Activated naive CD8-positive, alpha-beta T cell treated with anti-CD3 and anti-CD28 coated beads, Interleukin-2, amount 50 U/mL, for 24 hours (primary cell): Measurements from ENCODE around the gene SLC25A17.
"Not testable (repeated sequence)": the region's sequence is repeated elsewhere in the genome, so short reads cannot be mapped to it uniquely, and the experiment has no call there.

Experiments
- ATAC-seq: fragments of 150-1000 bp; cut with Tn5 transposase; one replicate; pipeline ENCODE4 v1.10.0; 2021
- DNase-seq: peaks from one replicate; pipeline ENCODE4 v3.0.0; 2021
- H3K27ac Mint-ChIP-seq: one replicate; pipeline ENCODE4 v1.8.0; 2021; ENCODE audit warnings: mild to moderate bottlenecking, mixed read lengths
- H3K27me3 Mint-ChIP-seq: one replicate; pipeline ENCODE4 v1.8.0; 2021; ENCODE audit warnings: mixed read lengths
- H3K36me3 Mint-ChIP-seq: one replicate; pipeline ENCODE4 v1.8.0; 2021; ENCODE audit warnings: low read depth, mixed read lengths
- H3K4me1 Mint-ChIP-seq: one replicate; pipeline ENCODE4 v1.8.0; 2021; ENCODE audit warnings: mixed read lengths
- H3K4me3 Mint-ChIP-seq: one replicate; pipeline ENCODE4 v1.8.0; 2021; ENCODE audit warnings: mild to moderate bottlenecking, moderate library complexity, mixed read lengths
- H3K9me3 Mint-ChIP-seq: one replicate; pipeline ENCODE4 v1.8.0; 2021; ENCODE audit warnings: mixed read lengths

Gene SLC25A17, protein sequence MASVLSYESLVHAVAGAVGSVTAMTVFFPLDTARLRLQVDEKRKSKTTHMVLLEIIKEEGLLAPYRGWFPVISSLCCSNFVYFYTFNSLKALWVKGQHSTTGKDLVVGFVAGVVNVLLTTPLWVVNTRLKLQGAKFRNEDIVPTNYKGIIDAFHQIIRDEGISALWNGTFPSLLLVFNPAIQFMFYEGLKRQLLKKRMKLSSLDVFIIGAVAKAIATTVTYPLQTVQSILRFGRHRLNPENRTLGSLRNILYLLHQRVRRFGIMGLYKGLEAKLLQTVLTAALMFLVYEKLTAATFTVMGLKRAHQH

GRCh38 chr22:40818747-40819598 is at the start of gene SLC25A17:
Gene SLC25A17 (minus strand): TSS chr22:40819346. CDS start chr22:40819248, 98 bp downstream.
- Mint-ChIP-seq H3K4me1 (peaks cover 36% of the 10 kb centered on the region), H3K27ac (peak within 1 kb of the TSS; percentile 93), H3K9me3 (no peaks in the 10 kb centered on the region), H3K36me3 (peaks cover 24% of the 10 kb centered on the region), H3K27me3 (no peaks in the 10 kb centered on the region), H3K4me3 (peak within 1 kb of the TSS; percentile 90)
- DNase-seq (peak; percentile 89), ATAC-seq (peak; percentile 89)

- not testable (repeated sequence) for H3K4me1 Mint-ChIP-seq, ATAC-seq, H3K9me3 Mint-ChIP-seq, H3K27ac Mint-ChIP-seq, H3K27me3 Mint-ChIP-seq, H3K4me3 Mint-ChIP-seq, DNase-seq
- peaks cover 11% of the 10 kb centered on the region for H3K36me3 Mint-ChIP-seq
These were observed 49.2 kb upstream of the SLC25A17 start for GRCh38 chr22:40868379-40868778.

- ATAC-seq (no peak), DNase-seq (no peak)
- Mint-ChIP-seq H3K27ac (no peak overlapping the region), H3K9me3 (no peaks in the 10 kb centered on the region), H3K4me1 (peaks cover 10% of the 10 kb centered on the region), H3K27me3 (no peaks in the 10 kb centered on the region), H3K4me3 (no peak overlapping the region), H3K36me3 (peaks cover 15% of the 10 kb centered on the region)
These were observed 48.0 kb upstream of the SLC25A17 start for GRCh38 chr22:40867109-40867508.

- DNase-seq = no peak
- no peak for ATAC-seq
- Mint-ChIP-seq H3K4me1 (peaks cover 28% of the 10 kb centered on the region), H3K4me3 (no peak overlapping the region), H3K9me3 (no peaks in the 10 kb centered on the region), H3K27me3 (no peaks in the 10 kb centered on the region), H3K27ac (no peak overlapping the region), H3K36me3 (peaks cover 17% of the 10 kb centered on the region)
These were observed 43.4 kb upstream of the SLC25A17 start for GRCh38 chr22:40862537-40862936.

GRCh38 chr22:40862013-40862412 is 42.9 kb upstream of the SLC25A17 start, which contains the start of gene DNAJB7:
Gene DNAJB7 (minus strand): TSS chr22:40862113. CDS start chr22:40861994, 119 bp downstream.
- Mint-ChIP-seq H3K27ac (no peak within 1 kb of the TSS), H3K9me3 (no peaks in the 10 kb centered on the region), H3K4me1 (peaks cover 30% of the 10 kb centered on the region), H3K27me3 (no peaks in the 10 kb centered on the region), H3K4me3 (no peak within 1 kb of the TSS), H3K36me3 (peaks cover 17% of the 10 kb centered on the region)
- DNase-seq (no peak), ATAC-seq (no peak)

- peaks cover 28% of the 10 kb centered on the region for H3K36me3 Mint-ChIP-seq
- H3K4me3 Mint-ChIP-seq = peak overlapping the region; percentile 92
- no peak for ATAC-seq
- H3K27ac Mint-ChIP-seq = peak overlapping the region; percentile 100
- H3K9me3 Mint-ChIP-seq = no peaks in the 10 kb centered on the region
- H3K4me1 Mint-ChIP-seq = peaks cover 51% of the 10 kb centered on the region
- peaks cover 2% of the 10 kb centered on the region for H3K27me3 Mint-ChIP-seq
- DNase-seq = no peak
These were observed 38.2 kb upstream of the SLC25A17 start for GRCh38 chr22:40857309-40857855.

GRCh38 chr22:40856513-40857308 is 37.6 kb upstream of the SLC25A17 start, which contains the start of the genes ST13 and XPNPEP3:
Gene ST13 (minus strand): TSS chr22:40856639. CDS start chr22:40856540, 99 bp downstream.
Gene XPNPEP3 (plus strand): TSS chr22:40857148. CDS start chr22:40857182, 34 bp downstream.
- peaks cover 55% of the 10 kb centered on the region for H3K4me1 Mint-ChIP-seq
- H3K27me3 Mint-ChIP-seq = peaks cover 2% of the 10 kb centered on the region
- peak; percentile 98 for DNase-seq
- peak within 1 kb of the TSS; percentile 100 for H3K27ac Mint-ChIP-seq
- peak within 1 kb of the TSS; percentile 92 for H3K4me3 Mint-ChIP-seq
- H3K9me3 Mint-ChIP-seq = no peaks in the 10 kb centered on the region
- peaks cover 25% of the 10 kb centered on the region for H3K36me3 Mint-ChIP-seq
- peak; percentile 94 for ATAC-seq

GRCh38 chr22:40855979-40856512 is 36.9 kb upstream of the SLC25A17 start:
- Mint-ChIP-seq H3K36me3 (peaks cover 26% of the 10 kb centered on the region), H3K4me1 (peaks cover 60% of the 10 kb centered on the region)

DNA sequence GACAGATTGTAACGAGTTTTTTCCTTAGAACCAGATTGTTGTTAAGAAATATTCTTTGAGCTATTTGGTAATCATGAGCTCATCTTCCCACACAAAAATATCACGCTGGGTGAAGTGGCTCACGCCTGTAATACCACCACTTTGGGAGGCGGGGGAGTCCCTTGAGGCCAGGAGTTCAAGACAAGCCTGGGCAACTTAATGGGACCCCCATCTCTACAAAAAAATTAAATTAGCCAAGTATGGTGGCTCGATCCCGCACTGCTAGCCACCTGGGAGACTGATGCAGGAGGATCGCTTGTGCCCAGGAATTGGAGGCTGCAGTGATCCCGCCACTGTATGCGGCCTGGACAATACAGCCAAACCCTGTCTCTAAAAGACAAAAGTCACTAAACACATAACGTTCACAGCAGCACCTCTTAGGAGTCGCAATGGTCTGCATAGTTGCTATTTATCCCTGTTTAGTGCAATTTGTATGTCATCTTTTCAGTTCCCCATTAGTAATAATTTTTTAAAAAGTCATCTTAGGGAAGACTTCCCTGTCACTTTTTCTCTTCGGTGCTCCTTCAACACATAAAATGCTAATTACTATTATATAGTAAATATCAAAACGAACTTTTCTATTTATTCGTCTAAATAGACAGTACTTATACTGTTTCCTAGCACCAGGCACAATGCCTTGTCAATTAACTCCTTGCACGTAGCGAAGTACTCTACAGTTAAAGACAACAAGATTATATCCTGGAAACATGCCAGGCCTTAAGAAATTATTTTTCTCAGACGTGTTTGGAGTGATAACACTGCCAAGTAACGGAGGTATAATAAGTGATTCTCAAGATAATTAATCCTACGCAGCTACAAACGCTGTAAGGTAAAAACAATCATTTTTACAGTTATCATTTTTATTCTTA is 36.2 kb upstream of the SLC25A17 start:
- peak; percentile 22 for DNase-seq
- H3K27me3 Mint-ChIP-seq = peaks cover 2% of the 10 kb centered on the region
- H3K36me3 Mint-ChIP-seq = peaks cover 24% of the 10 kb centered on the region
- H3K27ac Mint-ChIP-seq = peak overlapping the region; percentile 100
- peak overlapping the region; percentile 92 for H3K4me3 Mint-ChIP-seq
- ATAC-seq = no peak
- no peaks in the 10 kb centered on the region for H3K9me3 Mint-ChIP-seq
- peaks cover 62% of the 10 kb centered on the region for H3K4me1 Mint-ChIP-seq

More at GRCh38 chr22:40855979-40856512, 36.9 kb upstream of the SLC25A17 start:
- ATAC-seq = peak; percentile 29
- Mint-ChIP-seq H3K4me3 (peak overlapping the region; percentile 92), H3K27me3 (peaks cover 2% of the 10 kb centered on the region), H3K27ac (peak overlapping the region; percentile 100), H3K9me3 (no peaks in the 10 kb centered on the region)
- DNase-seq = no peak

DNA sequence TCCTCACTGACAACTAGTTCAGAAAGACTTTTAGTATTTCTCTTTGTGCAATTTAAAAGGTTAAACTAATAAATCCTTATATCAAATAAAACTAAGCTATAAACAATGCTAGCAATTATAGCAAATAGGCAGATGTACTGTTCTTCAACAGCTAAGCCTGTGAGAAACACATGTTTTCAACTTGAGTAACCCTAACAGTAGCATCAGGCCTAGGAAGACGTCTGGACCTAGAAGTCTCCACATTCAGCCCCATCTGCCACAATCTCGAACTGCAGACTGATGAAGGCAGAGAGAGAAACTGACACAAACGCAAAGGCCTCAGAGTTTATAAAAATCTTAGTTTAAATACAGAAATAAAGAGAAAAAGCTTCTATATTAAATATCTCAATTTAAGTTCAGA is 34.8 kb upstream of the SLC25A17 start:
- H3K4me1 Mint-ChIP-seq = peaks cover 55% of the 10 kb centered on the region
- H3K27ac Mint-ChIP-seq = no peak overlapping the region
- H3K27me3 Mint-ChIP-seq = peaks cover 2% of the 10 kb centered on the region
- DNase-seq (no peak), ATAC-seq (no peak)
- no peaks in the 10 kb centered on the region for H3K9me3 Mint-ChIP-seq
- H3K4me3 Mint-ChIP-seq = peak overlapping the region; percentile 92
- peaks cover 28% of the 10 kb centered on the region for H3K36me3 Mint-ChIP-seq

DNA sequence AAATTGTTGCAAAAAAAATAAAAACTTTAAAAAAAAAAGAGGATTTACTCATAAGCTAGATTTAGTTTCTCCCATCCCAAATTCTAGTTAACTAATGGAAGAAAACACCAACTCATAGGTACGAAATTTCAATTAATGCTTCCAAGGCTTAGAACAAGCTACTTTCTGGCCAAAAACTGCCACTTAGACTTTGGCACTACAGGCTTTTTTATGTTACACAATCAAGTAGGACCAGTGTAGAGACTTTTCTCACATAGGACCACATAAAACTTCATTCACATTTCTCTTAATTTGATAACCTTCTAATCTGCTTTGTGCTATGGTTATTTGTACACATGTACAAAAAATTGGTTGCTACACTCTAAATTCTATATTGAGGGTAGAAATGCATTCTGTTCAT is 34.2 kb upstream of the SLC25A17 start:
- DNase-seq (no peak), ATAC-seq (no peak)
- peaks cover 31% of the 10 kb centered on the region for H3K36me3 Mint-ChIP-seq
- H3K4me1 Mint-ChIP-seq = peaks cover 50% of the 10 kb centered on the region
- H3K4me3 Mint-ChIP-seq = peak overlapping the region; percentile 92
- H3K27me3 Mint-ChIP-seq = peaks cover 2% of the 10 kb centered on the region
- no peaks in the 10 kb centered on the region for H3K9me3 Mint-ChIP-seq
- no peak overlapping the region for H3K27ac Mint-ChIP-seq

GRCh38 chr22:40845816-40846215 is 26.7 kb upstream of the SLC25A17 start:
- H3K4me3 Mint-ChIP-seq, ATAC-seq, H3K27ac Mint-ChIP-seq, H3K27me3 Mint-ChIP-seq, H3K9me3 Mint-ChIP-seq, DNase-seq: not testable (repeated sequence)
- peaks cover 61% of the 10 kb centered on the region for H3K36me3 Mint-ChIP-seq
- peaks cover 14% of the 10 kb centered on the region for H3K4me1 Mint-ChIP-seq

- DNase-seq = no peak
- Mint-ChIP-seq H3K4me1 (peaks cover 14% of the 10 kb centered on the region), H3K27me3 (no peaks in the 10 kb centered on the region), H3K4me3 (no peak overlapping the region), H3K36me3 (peaks cover 65% of the 10 kb centered on the region), H3K9me3 (no peaks in the 10 kb centered on the region), H3K27ac (no peak overlapping the region)
- no peak for ATAC-seq
These were observed 25.8 kb upstream of the SLC25A17 start for GRCh38 chr22:40844951-40845350.
